GM12891 (cell line): ENCODE data around the gene UPB1.

Experiments used
- DNase-seq: peaks from one replicate; pipeline ENCODE4 v3.0.0; 2011; ENCODE audit warnings: low spot score; ENCODE audit not compliant: insufficient read length
- FAIRE-seq: peaks from 2 replicates; lab custom pipeline; 2011; peaks lifted over from hg19 to GRCh38; lab: Jason Lieb, UNC
- PAX5 ChIP-seq: IDR thresholded peaks from 2 replicates; pipeline ENCODE4 v1.6.1; 2011; ENCODE audit warnings: low read length, moderate library complexity, mild to moderate bottlenecking; ENCODE audit not compliant: insufficient read depth, severe bottlenecking
- POLR2A ChIP-seq: IDR thresholded peaks from 2 replicates; pipeline ENCODE4 v1.6.1; 2011; ENCODE audit warnings: low read depth, low read length, control low read depth
- POLR2AphosphoS5 ChIP-seq: IDR thresholded peaks from 2 replicates; pipeline ENCODE4 v1.6.1; 2011; ENCODE audit warnings: low read depth, low read length, control low read depth
- POU2F2 ChIP-seq: IDR thresholded peaks from 2 replicates; pipeline ENCODE4 v1.6.1; 2011; ENCODE audit warnings: low read depth, mild to moderate bottlenecking, control low read depth, low read length, moderate library complexity
- SPI1 ChIP-seq: IDR thresholded peaks from 2 replicates; pipeline ENCODE4 v1.6.1; 2011; ENCODE audit warnings: low read depth, low read length, control low read depth
- TAF1 ChIP-seq: IDR thresholded peaks from 2 replicates; pipeline ENCODE4 v1.6.1; 2011; ENCODE audit warnings: low read depth, low read length, control low read depth

The UPB1 gene

DNA sequence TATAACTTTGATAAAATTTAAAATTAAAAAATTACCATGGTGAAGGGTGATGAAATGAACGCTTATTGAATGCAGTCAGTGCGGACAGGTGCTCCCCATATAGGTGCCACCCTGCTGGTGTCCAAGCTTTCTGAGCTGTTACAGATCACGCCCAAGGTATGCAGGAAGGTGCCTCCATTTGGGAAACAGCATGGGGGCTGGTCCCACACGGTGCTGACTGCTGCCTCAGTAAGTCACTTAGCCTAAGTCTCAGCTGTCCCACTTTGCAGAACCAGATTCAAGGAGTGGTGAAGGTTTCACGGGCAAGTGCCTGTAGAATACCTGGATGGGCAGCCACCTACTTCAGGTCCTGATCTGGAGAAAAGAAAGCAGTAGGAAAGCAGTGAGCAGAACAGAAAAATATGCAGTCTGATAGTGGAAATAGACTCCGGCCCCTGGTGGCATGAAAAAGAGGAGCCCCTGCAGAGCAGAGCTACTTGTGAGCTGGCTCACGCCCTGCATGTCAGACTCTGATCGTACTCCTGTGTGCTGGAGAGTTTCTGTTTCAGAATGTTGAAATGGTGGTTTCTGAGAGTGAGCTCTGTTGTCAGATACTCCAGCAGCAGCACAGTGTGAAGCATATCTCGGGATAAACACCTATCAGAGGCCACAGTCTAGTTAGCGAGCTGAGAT, 34.6 kb upstream of the UPB1 start:
- TF ChIP-seq POLR2AphosphoS5 = no peak
- no peak for TF ChIP-seq PAX5
- TF ChIP-seq POLR2A = peak; percentile 52; the same call in 1 of the 2 replicates
- peak; percentile 48; the same call in 1 of the 2 replicates for TF ChIP-seq TAF1
- no peak for TF ChIP-seq POU2F2
- TF ChIP-seq SPI1 = no peak
- FAIRE-seq (peak; percentile 75), DNase-seq (no peak)

DNA sequence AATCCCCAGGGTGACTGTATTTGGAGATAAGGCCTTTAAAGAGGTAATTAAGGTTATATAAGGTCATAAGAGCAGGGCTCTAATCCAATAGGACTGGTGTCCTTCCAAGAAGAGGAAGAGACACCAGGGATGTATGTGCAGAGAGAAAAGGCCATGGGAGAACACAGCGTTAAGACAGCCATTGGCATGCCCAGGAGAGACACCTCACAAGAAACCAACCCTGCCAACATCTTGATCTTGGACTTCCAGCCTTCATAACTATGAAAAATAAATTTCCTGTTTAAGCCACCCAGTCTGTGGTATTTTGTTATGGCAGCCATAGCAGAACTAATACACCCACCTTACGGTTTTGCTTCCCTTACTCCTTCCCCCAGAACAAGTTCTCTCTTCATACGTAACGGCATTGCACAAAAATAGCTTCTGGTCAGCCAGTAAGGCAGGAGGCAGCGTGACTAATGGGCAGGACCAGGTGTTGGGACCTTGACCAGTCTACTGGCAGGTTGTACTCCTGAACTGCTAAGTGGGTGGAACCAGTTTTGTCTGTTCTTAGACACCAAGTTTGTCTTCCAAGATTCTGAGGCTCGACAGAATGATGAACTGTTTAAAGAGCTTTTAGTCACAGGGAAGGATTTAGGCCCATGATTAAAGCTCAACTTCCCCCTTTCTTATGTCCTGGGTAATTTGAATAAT, 31.9 kb upstream of the UPB1 start:
- FAIRE-seq = no peak
- DNase-seq = no peak
- TF ChIP-seq SPI1 = no peak
- TF ChIP-seq TAF1 = no peak
- TF ChIP-seq POLR2A = no peak
- TF ChIP-seq PAX5 = no peak
- no peak for TF ChIP-seq POLR2AphosphoS5
- TF ChIP-seq POU2F2 = no peak

- no peak for FAIRE-seq
- TF ChIP-seq TAF1 (no peak), POLR2A (no peak), PAX5 (no peak), POU2F2 (no peak), POLR2AphosphoS5 (no peak), SPI1 (no peak)
- no peak for DNase-seq
Observed at GRCh38 chr22:24465566-24465965, 29.6 kb upstream of the UPB1 start.

DNA sequence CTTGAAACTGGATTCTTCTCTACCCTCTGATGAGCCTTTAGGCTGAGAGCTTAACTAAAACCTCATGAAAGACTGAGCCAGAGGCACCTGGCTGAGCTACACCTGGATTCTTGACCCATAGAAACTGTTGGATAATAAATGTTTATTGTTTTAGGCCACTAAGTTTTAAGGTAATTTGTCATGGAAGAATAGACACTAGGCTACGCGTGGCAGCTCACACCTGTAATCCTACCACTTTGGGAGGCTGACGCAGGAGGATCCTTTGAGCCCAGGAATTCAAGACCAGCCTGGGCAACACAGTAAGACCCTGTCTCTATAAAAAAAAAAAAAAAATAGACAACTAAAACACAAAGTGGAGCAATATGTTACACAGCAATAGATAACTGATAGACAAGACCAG, 29.2 kb upstream of the UPB1 start:
- no peak for DNase-seq
- TF ChIP-seq POLR2A = no peak
- no peak for TF ChIP-seq POLR2AphosphoS5
- TF ChIP-seq SPI1 = no peak
- no peak for TF ChIP-seq PAX5
- TF ChIP-seq TAF1 = no peak
- TF ChIP-seq POU2F2 = no peak
- FAIRE-seq = no peak

DNA sequence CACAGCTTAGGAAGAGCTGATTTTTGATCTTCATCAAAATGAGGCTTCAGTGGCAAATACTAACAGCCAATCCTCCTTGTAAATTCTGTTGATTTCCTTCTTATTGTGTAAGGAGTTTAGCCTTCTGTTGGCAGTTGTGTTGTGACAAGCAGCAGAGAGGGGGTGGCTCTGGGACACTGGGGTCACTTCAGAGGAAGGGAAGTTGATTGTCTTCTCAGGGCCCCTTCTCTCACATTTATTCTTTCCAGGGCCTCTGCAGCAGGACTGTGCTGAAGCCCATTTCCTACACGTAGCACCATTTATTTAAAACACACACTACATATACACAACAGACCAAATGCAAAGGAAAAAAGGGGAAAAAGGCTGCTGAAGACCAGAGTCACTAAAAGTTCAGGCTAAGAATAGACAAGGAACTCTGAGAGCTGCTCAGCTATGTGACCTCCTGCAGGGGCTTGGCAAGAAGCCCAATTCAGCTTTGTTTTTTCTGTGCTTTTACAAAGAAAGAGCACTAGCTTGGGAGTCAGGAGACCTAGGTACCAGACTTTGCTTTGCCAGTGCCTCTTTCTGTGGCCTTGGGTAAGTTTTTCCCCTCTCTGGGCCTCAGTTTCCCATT, 28.3 kb upstream of the UPB1 start:
- FAIRE-seq (peak; percentile 35), DNase-seq (no peak)
- TF ChIP-seq PAX5 (no peak), POU2F2 (no peak), POLR2A (no peak), TAF1 (no peak), SPI1 (no peak), POLR2AphosphoS5 (no peak)

DNA sequence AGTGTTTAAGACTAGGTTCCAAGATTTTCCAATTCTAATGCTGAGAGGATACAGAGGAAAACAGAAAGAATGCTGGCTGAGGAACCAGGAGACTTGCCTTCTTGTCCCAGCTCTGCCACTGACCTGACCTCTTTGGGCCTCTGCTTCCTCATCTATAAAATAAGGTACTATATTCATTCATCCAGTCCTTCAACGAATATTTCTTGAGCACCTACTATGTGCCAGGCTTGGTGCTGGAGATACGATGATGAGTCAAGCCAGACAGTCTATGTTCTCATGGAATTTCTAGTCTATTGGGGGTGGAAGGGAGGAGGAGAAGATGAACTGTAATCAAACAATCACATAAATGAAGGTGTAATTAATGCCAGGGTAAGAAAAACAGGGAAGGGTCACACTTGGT, 27.8 kb upstream of the UPB1 start:
- no peak for TF ChIP-seq POU2F2
- no peak for TF ChIP-seq TAF1
- TF ChIP-seq PAX5 = no peak
- TF ChIP-seq POLR2AphosphoS5 = no peak
- TF ChIP-seq POLR2A = no peak
- no peak for TF ChIP-seq SPI1
- FAIRE-seq (no peak), DNase-seq (no peak)

DNA sequence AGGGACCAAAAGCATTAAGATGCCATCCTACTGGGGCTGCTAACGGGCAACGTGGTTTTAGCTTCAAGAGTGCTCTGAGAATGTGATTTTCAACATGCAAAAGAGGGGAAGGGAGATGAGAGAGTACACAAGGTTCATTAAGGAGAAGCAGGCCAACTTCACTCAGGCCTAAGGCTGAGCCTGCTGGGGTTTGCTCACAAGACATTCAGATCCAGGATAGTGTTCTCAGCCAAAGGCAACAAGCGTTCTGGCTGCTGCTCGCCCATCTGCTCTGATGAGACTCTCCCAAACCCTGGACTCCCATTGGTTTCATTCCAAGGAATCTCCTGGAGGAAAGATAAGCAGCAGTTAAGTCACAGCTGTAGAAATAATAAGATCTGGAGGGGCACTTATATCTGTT, 23.6 kb upstream of the UPB1 start:
- no peak for DNase-seq
- FAIRE-seq = no peak
- TF ChIP-seq PAX5 = no peak
- no peak for TF ChIP-seq POU2F2
- TF ChIP-seq POLR2A = no peak
- no peak for TF ChIP-seq POLR2AphosphoS5
- TF ChIP-seq SPI1 = no peak
- no peak for TF ChIP-seq TAF1

DNA sequence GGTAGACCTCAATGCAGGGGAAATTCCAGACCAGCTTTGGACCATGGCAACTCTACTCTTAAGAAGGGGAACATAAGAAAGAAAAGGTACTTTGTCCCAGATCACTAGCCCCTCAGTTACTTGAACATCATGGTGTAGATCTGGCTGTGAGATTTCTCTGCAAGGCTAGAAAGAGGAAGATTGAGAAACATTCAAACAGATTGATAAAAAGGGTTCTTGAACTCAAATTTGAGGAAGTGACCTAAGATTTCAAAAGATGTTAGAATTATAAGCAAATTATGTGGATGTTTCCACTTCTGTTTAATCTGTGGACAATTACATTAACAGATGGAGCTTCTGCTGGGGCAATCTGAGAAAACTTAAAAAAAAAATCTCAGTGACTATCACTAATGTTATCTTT, 21.8 kb upstream of the UPB1 start:
- FAIRE-seq (no peak), DNase-seq (no peak)
- TF ChIP-seq SPI1 = peak; percentile 63
- no peak for TF ChIP-seq POLR2A
- no peak for TF ChIP-seq POLR2AphosphoS5
- TF ChIP-seq POU2F2 = no peak

DNA sequence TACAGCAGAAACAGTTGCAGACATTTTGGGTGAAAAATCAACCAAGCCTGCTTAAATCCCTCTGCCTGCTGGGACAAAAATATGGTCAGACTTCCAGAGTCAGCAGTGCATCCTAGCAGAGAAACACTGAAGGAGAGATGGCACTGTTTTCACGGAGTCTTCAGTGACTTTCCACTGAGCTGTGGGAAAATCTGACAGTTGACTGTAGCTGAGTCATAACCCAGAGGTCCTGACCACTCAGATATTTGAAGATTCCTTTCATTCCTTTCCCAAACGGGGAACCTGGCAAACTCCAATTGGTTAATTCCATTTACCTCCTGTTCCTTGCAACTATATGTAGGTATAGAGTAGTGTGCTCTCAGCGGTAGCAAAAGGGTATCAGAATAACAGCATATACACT, 20.9 kb upstream of the UPB1 start:
- FAIRE-seq (no peak), DNase-seq (no peak)
- no peak for TF ChIP-seq POU2F2
- TF ChIP-seq TAF1 = no peak
- TF ChIP-seq SPI1 = no peak
- TF ChIP-seq POLR2AphosphoS5 = no peak
- TF ChIP-seq PAX5 = no peak
- TF ChIP-seq POLR2A = no peak
